Measurements from ENCODE around the gene CDH5.

The CDH5 gene

DNA sequence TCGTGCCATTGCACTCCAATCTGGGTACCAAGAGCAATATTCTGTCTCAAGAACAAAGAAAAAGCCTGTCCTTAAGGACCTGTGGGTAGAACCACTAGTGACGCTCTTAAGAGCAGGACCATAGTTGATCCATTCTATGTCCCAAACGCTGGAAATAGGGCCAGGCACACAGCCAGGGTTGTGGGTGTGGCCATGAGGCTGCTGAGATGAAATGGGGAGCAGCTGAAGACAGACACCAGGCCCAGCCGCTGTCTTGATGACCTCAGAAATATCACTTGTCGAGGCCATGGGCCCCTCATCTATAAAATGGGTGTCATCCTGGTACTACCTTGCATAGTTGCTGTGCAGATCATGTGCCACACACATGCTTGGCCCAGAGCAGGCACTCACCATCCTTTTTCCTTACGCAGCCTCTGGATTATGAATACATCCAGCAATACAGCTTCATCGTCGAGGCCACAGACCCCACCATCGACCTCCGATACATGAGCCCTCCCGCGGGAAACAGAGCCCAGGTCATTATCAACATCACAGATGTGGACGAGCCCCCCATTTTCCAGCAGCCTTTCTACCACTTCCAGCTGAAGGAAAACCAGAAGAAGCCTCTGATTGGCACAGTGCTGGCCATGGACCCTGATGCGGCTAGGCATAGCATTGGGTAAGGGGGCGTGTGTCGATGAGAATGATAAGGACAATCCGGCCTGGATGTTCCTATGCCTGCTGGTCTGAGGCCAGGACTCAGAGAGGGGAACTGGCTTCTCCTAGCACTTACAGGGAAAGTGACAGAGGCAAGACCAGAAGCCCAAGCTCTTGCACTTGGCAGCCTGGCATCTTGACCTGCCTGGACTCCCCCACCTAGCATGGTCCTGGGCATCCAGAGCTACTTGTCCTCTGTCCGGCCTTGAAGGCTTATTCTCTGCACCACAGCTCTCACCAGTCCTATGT is 25.5 kb downstream of the CDH5 start:
- TF ChIP-seq, protein P1, sequence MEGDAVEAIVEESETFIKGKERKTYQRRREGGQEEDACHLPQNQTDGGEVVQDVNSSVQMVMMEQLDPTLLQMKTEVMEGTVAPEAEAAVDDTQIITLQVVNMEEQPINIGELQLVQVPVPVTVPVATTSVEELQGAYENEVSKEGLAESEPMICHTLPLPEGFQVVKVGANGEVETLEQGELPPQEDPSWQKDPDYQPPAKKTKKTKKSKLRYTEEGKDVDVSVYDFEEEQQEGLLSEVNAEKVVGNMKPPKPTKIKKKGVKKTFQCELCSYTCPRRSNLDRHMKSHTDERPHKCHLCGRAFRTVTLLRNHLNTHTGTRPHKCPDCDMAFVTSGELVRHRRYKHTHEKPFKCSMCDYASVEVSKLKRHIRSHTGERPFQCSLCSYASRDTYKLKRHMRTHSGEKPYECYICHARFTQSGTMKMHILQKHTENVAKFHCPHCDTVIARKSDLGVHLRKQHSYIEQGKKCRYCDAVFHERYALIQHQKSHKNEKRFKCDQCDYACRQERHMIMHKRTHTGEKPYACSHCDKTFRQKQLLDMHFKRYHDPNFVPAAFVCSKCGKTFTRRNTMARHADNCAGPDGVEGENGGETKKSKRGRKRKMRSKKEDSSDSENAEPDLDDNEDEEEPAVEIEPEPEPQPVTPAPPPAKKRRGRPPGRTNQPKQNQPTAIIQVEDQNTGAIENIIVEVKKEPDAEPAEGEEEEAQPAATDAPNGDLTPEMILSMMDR (IDR thresholded peaks at IDR 0.05; ENCODE audit: insufficient read depth, low read depth, low read length, missing control alignments): no peak
- no peak for DNase-seq (ENCODE audit: low read depth)
- H3K4me3 ChIP-seq (ENCODE audit: low read depth, low read length): no peak overlapping the region

DNA sequence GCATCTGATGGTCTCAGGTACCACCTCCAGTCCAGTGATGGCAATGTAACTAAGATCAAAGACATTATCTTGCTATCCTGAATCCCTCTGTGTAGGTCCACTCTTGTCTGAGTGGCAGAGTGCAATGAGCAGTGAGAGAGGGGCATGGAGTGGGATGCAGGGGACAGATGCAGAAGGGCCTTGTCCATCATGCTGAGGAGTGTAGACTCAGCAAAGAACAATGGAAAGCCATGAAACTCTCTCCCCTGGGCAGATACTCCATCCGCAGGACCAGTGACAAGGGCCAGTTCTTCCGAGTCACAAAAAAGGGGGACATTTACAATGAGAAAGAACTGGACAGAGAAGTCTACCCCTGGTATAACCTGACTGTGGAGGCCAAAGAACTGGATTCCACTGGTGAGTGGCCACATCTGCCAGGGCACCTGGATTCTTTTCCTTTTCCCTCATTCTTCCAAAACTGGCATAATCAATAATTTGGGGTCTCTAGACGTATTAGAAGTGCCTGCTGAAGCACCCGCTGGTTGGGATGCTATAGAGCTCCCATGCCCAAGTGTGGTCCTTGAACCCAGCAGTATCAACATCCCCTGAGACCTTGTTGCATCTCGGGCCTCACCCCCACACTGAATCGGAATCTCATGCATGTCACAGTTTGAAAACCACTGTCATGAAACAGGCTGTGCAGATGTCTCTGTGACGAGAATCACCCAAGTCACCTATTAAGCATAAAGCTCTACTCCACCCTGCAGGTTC is 29.5 kb downstream of the CDH5 start:
- TF ChIP-seq, protein P1 (IDR thresholded peaks at IDR 0.05; ENCODE audit: insufficient read depth, low read depth, low read length, missing control alignments): no peak
- no peak for DNase-seq (ENCODE audit: low read depth)
- no peak overlapping the region for H3K4me3 ChIP-seq (ENCODE audit: low read depth, low read length)

DNA sequence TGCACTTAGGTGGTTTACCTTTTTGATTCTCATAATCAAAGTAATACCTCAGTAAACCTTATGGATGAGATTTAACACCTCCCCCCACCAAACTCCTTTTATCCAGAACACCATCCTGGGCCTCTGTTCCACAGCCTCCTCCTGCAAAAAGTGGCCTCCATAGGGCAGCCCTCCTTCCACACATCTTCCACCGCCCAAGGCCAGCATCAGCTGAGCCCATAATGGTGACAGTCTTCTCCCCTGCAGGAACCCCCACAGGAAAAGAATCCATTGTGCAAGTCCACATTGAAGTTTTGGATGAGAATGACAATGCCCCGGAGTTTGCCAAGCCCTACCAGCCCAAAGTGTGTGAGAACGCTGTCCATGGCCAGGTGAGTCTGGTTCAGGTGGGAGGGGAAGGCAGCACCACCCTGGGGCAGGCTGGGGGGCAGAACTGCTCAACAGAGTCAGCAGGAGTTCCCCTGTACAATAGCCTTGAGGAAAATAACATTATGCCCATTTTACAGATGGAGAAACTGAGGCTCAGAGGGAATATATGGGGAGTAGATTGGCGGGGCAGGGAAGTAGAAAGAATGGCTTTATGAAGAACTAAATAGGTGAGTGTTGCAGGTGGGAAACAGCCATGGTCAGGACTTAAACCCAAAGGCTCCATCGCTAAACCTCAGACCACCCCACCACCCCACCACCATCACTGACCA is 31.4 kb downstream of the CDH5 start:
- H3K4me3 ChIP-seq (ENCODE audit: low read depth, low read length): no peak overlapping the region
- TF ChIP-seq, protein P1 (IDR thresholded peaks at IDR 0.05; ENCODE audit: insufficient read depth, low read depth, low read length, missing control alignments): no peak
- DNase-seq (ENCODE audit: low read depth): no peak

DNA sequence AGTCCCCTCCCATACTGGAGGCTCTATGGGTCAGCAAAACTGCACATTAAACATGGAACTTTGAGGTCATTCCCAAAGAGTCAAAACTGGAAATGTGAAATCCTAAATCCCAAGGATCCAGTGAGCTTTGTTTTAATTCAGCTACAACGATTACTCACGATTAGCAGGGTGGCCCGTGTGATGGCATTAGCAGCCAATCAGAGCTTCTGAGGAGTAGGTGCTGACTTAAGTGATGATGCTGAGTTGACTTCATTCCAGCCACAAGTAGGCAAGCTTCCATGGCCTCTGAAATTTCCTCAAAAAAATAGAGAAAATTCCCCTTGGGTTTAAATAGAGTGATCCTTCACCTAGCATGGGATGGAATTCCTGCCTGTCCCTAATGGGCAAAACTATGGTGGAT is 32.5 kb downstream of the CDH5 start:
- no peak for DNase-seq (ENCODE audit: low read depth)
- no peak overlapping the region for H3K4me3 ChIP-seq (ENCODE audit: low read depth, low read length)
- TF ChIP-seq, protein P1 (IDR thresholded peaks at IDR 0.05; ENCODE audit: insufficient read depth, low read depth, low read length, missing control alignments): no peak

DNA sequence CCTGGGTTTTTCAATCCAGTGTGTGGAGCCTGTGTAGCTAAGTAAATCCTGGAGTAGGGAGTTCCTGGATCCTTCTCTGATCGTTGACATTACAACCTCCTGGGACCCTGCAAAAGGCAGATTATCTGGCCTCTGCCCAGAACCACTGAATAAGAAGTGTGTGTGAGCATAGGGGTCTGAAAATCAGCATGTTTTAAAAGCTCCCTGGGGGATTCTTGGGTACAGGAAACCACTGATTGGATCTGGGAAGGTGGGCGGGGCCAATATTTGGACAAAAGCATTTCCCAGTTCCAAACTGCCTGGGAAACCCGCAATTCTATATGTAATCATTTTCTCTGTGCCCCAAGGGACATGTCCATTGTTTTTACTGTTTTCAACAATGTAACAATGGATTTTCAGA is 33.4 kb downstream of the CDH5 start:
- TF ChIP-seq, protein P1 (IDR thresholded peaks at IDR 0.05; ENCODE audit: insufficient read depth, low read depth, low read length, missing control alignments): no peak
- no peak for DNase-seq (ENCODE audit: low read depth)
- H3K4me3 ChIP-seq (ENCODE audit: low read depth, low read length): no peak overlapping the region

DNA sequence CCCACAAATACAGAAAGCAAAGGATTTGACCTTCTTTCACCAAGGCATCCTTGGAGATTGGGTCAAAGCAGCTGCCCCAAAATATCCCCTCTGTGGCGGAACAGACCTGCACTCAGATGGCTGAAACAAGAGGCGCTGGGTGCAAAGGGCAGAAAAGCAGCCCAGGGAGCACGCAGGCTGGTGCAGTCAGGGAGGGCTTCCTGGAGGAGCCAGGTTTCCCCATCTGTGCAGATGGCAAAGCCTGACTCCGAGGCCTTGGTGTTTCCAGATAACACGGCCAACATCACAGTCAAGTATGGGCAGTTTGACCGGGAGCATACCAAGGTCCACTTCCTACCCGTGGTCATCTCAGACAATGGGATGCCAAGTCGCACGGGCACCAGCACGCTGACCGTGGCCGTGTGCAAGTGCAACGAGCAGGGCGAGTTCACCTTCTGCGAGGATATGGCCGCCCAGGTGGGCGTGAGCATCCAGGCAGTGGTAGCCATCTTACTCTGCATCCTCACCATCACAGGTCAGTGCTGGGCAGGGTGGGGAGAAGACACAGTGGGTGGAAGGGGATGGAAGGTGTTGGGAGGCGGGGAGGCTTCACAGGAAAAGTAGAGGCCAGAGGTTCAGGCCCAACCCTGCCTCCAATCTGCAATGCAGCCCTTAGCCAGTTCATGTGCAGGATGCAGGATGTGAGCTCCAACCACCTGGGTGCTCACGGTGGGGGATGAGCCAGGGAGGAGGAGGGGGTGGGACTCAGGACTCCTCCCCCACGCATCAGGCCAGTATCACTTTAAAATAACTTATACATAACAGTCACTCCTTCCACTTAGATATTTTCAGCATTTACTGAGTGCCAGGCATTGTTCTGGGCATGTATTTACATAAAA is 34.3 kb downstream of the CDH5 start:
- DNase-seq (ENCODE audit: low read depth): no peak
- H3K4me3 ChIP-seq (ENCODE audit: low read depth, low read length): no peak overlapping the region
- TF ChIP-seq, protein P1 (IDR thresholded peaks at IDR 0.05; ENCODE audit: insufficient read depth, low read depth, low read length, missing control alignments): no peak
